GM08714 (cell line): ENCODE data around the gene LRP8.
"Not testable (repeated sequence)": the region's sequence is repeated elsewhere in the genome, so short reads cannot be mapped to it uniquely, and the experiment has no call there.

Experiments
- H3K4me3 ChIP-seq: fragments of 200-500 bp; sonication (Bioruptor generic); 2 replicates; pipeline ENCODE4 v1.5.1; 2014; ENCODE audit warnings: mild to moderate bottlenecking, low read length, inconsistent platforms
- ZNF274 ChIP-seq: IDR thresholded peaks from 2 replicates; pipeline ENCODE4 v1.6.1; 2012; ENCODE audit warnings: mild to moderate bottlenecking, low read depth, low read length

Gene LRP8

DNA sequence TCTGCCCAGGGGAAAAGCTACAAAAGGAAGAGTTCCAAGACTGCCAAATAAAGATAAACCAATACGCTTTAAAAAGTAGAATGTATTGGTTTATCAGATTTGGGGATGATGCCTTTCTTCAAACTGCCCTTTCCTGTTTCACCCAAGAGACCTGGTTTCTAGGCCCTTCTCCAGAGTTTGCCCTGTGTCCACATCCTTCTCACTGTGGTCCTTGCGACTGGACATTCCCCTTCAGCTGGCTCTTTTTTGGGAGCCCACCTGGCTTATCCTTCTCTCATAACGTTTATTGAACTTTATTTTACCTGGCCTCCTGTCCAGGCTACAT, 106.9 kb downstream of the LRP8 start:
- TF ChIP-seq ZNF274 = no peak
- peak overlapping the region; percentile 79 for H3K4me3 ChIP-seq

DNA sequence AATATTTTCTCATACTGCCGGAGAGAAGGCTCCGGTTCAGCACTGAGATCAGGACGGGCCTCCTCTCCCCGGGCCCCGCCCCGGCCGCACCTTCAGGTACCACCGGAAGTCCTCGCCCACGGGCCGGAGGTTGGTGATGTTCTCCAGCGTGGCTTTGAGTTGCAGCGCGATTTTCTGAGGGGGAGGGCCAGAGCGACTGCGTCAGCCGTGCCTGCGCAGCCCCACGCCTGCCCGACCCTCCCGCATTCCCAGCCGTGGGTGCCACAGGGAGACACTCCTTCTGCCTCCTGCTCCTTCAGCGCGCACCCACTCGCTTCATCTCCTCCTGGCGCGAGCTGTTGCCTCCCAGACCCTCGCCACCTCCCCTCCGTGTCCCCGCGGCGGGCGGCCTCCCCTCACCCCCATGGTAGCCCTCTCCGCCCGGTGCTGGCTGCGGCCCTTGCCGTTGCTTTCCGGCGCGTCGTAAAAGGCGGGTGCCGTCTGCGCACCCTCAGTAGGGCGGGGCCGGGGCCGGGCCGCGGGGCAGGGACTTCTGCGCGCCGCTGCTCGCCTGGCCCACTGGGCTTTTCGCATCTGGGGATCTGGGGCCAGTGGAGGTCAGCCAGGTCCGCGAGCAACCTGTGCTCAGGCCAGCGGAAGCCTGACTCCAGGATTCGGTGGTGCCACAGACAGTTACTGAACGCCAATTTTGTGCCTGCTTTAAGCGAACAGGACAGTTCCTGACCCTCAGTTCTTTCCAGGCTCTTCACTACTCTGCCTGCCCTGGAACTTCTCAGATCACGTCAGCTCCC, 107.5 kb downstream of the LRP8 start, which contains the start of gene CZIB:
TSS of gene CZIB (minus strand) at position 464 of the 791 bp plus-strand sequence. CDS start at position 405, 59 bp downstream.
- TF ChIP-seq ZNF274 = no peak
- H3K4me3 ChIP-seq = peak within 1 kb of the TSS; percentile 79

DNA sequence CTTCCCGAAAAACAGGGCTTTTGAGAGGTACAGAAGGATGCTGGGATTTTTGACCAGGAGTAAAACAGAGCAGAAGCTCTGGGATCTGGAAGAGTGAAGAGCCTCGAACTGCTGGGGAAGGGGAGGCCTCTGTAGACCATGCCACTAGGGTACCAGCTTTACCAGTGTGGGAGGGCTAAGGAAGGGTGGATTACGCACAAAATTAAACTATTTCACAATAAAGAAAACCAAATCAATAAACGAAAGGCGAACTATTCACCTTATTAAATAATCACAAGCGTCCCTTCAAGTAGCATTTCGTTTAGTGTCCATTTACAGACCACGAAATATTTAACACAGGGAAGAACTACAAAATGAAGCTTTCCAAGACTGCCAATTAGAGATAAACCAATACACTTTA, 108.2 kb downstream of the LRP8 start:
- no peak for TF ChIP-seq ZNF274
- H3K4me3 ChIP-seq = peak overlapping the region; percentile 79

DNA sequence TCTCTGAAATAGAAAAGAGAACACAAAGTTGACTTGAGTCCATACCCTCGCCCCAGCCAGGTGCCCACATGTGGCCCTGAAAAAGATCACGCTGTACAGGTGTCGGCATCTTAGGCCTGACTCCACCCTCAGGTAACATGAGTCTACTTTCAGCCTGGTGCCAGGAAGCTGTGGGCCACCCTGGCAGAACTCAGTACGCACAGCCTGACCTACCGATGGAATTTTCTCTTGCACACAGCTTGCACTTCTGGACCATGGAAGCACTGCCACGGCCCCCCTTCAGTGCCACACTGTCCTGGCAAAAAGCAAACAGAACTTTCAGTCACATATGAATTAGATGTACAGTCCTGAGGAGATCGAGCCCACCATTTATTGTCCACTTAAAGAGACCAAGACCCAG, 109.7 kb downstream of the LRP8 start:
- TF ChIP-seq ZNF274 = no peak
- no peak overlapping the region for H3K4me3 ChIP-seq

DNA sequence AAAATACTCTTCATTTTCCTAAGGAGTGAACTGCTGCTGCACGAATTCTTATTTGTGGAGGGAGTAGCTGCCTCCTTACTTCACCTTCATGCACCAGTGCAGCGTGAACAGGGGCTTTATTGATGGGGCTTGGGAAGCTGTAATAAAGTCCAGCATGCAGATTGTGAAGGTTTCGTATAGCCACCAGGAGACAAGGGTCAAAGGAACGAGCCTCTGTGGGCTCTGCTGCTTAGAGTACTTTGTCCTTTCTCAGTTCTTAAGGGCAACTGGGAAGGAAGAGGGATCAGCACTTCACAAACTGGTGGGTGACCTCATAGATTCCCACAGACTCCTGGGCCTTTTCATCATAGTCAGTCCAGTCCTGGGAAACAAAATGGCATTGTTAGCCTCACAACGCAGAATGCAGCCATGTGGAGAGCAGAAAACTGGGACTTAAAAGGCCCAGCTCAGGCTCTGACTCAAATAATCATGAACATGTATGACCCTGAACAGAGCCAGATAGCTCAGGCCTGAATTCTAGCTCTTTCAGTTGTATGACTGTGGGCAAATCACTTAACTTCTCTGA, 113.4 kb downstream of the LRP8 start:
- no peak for TF ChIP-seq ZNF274
- H3K4me3 ChIP-seq = no peak overlapping the region

DNA sequence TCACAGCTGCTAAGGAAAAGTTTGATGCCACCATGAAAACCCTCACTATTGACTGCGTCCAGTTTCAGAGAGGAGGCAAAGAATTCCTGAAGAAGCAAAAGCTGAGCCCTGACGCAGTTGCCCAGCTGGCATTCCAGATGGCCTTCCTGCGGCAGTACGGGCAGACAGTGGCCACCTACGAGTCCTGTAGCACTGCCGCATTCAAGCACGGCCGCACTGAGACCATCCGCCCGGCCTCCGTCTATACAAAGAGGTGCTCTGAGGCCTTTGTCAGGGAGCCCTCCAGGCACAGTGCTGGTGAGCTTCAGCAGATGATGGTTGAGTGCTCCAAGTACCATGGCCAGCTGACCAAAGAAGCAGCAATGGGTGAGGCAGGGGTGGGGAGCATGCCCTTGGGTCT, 116.9 kb downstream of the LRP8 start:
- no peak overlapping the region for H3K4me3 ChIP-seq
- TF ChIP-seq ZNF274 = no peak

- H3K4me3 ChIP-seq = no peak overlapping the region
- no peak for TF ChIP-seq ZNF274
These were observed 117.5 kb downstream of the LRP8 start for GRCh38 chr1:53210352-53210751.

GRCh38 chr1:53207726-53208125, 120.1 kb downstream of the LRP8 start:
- no peak overlapping the region for H3K4me3 ChIP-seq
- no peak for TF ChIP-seq ZNF274

DNA sequence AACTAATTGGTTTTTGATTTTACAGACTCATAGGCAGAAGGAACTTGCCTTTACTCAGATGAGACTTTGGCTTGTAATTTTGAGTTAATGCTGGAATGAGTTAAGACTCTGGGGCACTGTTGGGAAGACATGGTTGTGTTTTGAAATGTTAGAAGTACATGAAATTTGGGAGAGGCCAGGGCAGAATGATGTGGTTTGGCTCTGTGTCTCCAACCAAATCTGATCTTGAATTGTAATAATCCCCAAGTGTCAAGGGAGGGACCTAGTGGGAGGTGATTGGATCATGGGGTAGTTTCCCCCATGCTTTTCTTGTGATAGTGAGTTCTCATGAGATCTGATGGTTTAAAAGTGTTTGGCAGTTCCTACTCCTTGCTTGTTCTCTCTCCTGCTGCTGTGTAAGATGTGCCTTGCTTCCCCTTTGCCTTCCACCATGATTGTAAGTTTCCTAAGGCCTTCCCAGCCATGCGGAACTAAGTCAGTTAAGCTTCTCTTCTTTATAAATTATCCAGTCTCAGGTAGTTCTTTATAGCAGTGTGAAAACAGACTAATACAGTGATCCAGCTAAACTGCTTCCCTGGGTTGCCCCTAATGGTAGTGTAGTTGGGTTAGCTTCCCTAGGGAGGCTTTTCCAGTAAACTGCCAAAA, 121.0 kb downstream of the LRP8 start:
- no peak for TF ChIP-seq ZNF274
- H3K4me3 ChIP-seq = no peak overlapping the region

DNA sequence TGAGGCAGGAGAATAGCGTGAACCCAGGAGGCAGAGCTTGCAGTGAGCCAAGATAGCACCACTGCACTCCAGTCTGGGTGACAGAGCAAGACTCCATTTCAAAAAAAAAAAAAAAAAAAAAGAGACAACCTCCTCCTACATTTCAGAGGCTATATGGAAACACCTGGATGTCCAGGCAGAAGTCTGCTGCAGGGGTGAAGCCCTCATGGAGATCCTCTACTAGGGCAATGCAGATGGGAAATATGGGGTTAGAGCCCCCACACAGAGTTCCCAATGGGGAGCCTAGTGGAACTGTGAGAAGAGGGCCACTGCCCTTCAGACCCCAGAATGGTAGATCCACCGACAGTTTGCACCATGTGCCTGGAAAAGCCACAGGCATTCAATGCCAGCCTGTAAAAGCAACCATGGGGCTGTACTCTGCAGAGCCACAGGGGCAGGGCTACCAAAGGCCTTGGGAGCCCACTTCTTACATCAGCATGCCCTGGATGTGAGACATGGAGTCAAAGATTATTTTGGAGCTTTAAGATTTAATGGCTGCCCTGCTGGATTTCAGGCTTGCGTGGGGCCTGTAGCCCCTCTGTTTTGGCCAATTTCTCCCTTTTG, 121.7 kb downstream of the LRP8 start:
- H3K4me3 ChIP-seq = not testable (repeated sequence)

- H3K4me3 ChIP-seq = not testable (repeated sequence)
These were observed 122.4 kb downstream of the LRP8 start for GRCh38 chr1:53205496-53205895.

GRCh38 chr1:53203466-53203865, 124.4 kb downstream of the LRP8 start:
- no peak for TF ChIP-seq ZNF274
- H3K4me3 ChIP-seq = no peak overlapping the region

DNA sequence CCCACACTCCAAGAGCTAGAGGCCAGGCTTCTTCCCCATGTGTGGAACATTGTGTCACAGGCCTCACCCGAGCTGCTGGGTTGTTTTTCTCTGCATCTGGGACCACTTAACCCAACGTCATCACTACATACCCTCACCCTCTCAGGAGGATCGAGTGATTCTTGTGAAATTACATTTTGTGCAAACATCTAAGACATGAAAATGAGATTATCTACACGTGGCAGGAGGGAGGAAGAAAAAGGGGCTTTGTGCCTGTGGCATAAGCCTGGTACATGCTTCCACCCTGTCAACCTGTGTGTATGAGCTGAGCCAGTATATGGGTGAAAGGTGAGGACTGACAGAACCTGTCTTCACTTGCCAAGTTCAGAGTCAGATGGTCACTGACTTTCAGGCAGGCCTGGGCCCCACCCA, 129.6 kb downstream of the LRP8 start:
- no peak for TF ChIP-seq ZNF274
- H3K4me3 ChIP-seq = peak overlapping the region; percentile 96; the same call in 1 of the 2 replicates

GRCh38 chr1:53197291-53198200, 130.3 kb downstream of the LRP8 start:
- TF ChIP-seq ZNF274 = no peak
- peak overlapping the region; percentile 96 for H3K4me3 ChIP-seq
